Mucosa of gallbladder (tissue), 1 donor: Measurements from ENCODE around the gene ANKRD34B. TPM values are rescaled to one million over a fixed set of nuclear protein-coding genes. Genes with fewer than 3 reads are reported as not detected.

Source experiments
- DNase-seq: peaks from one replicate; pipeline ENCODE4 v3.0.0-alpha.2; 2020; ENCODE audit warnings: low spot score
- total RNA-seq: library from RNA; stranded (reverse); gene quantifications from one replicate; pipeline ENCODE4 v1.2.1, GENCODE V29; 2021
- donor health status: DM: no; HTN: no; CAD: no.

Gene ANKRD34B
- total RNA-seq, 1 donor from 2014 or later, result not detected

- no peak for DNase-seq
Measured at GRCh38 chr5:80569086-80569960, 757 bp downstream of the ANKRD34B start.

GRCh38 chr5:80568251-80568650 lies 1.8 kb downstream of the ANKRD34B start:
- no peak for DNase-seq

GRCh38 chr5:80566711-80567259 lies 3.3 kb downstream of the ANKRD34B start:
- DNase-seq, result no peak

GRCh38 chr5:80565330-80565729 lies 4.8 kb downstream of the ANKRD34B start:
- no peak for DNase-seq

- DNase-seq, result no peak
Measured at GRCh38 chr5:80559244-80559643, 10.8 kb downstream of the ANKRD34B start.

GRCh38 chr5:80555099-80555498 lies 15.0 kb downstream of the ANKRD34B start:
- no peak for DNase-seq

- no peak for DNase-seq
Measured at GRCh38 chr5:80554646-80555045, 15.4 kb downstream of the ANKRD34B start.

GRCh38 chr5:80541392-80541791 lies 28.7 kb downstream of the ANKRD34B start:
- no peak for DNase-seq

- no peak for DNase-seq
Measured at GRCh38 chr5:80540691-80541090, 29.4 kb downstream of the ANKRD34B start.

GRCh38 chr5:80516826-80517225 lies 53.3 kb downstream of the ANKRD34B start:
- no peak for DNase-seq

- DNase-seq, result no peak
Measured at GRCh38 chr5:80509362-80509761, 60.7 kb downstream of the ANKRD34B start.

GRCh38 chr5:80508844-80509243 lies 61.2 kb downstream of the ANKRD34B start:
- DNase-seq, result no peak

GRCh38 chr5:80507663-80508062 lies 62.4 kb downstream of the ANKRD34B start:
- no peak for DNase-seq

Other genes starting within 250 kb of the ANKRD34B start
- 39.9 TPM for gene ZFYVE16, start 162.2 kb downstream of the ANKRD34B start, total RNA-seq
- gene FAM151B, start 82.2 kb downstream of the ANKRD34B start, total RNA-seq, result 3.0 TPM
- 16.1 TPM for gene MSH3, start 84.4 kb upstream of the ANKRD34B start, total RNA-seq
- 19.7 TPM for gene DHFR, start 84.7 kb upstream of the ANKRD34B start, total RNA-seq